Esophagus squamous epithelium (tissue), 4 donors: ENCODE measurements around the gene ERBB3.

Experiments
- POLR2A ChIP-seq, 4 donors: fragments of 450-650 bp; IDR thresholded peaks; one replicate each; pipeline ENCODE4 v1.6.1; 2017; ENCODE audit warnings: antibody characterized with exemption in 4 of 4, mild to moderate bottlenecking in 4 of 4, moderate library complexity in 3 of 4
- TF ChIP-seq, protein P1 (sequence below), 6 experiments: fragments of 450-650 bp in 4 of 6; fragments of 200-600 bp in 2 of 6; sonication (generic) in 2 of 6; IDR thresholded peaks; one replicate each; pipeline ENCODE4 v1.5.1; 2016 to 2019; ENCODE audit warnings: antibody characterized with exemption in 6 of 6, mild to moderate bottlenecking in 4 of 6, moderate library complexity in 4 of 6

DNA sequence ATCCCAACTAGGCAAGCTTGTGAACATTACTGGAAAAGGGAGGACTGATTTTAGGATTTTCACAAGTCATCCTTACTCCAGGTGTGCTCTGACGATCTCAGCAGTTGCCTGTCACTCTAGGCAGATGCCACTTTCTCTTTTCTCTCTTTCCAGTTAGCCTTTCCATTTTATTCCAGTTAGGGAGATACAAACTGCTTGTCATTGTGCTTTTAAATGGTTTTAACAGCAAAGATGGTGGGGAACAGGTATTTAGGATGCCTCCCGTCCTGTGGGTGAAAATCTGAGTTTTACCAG, 25.6 kb downstream of the ERBB3 start:
- TF ChIP-seq, protein P1, sequence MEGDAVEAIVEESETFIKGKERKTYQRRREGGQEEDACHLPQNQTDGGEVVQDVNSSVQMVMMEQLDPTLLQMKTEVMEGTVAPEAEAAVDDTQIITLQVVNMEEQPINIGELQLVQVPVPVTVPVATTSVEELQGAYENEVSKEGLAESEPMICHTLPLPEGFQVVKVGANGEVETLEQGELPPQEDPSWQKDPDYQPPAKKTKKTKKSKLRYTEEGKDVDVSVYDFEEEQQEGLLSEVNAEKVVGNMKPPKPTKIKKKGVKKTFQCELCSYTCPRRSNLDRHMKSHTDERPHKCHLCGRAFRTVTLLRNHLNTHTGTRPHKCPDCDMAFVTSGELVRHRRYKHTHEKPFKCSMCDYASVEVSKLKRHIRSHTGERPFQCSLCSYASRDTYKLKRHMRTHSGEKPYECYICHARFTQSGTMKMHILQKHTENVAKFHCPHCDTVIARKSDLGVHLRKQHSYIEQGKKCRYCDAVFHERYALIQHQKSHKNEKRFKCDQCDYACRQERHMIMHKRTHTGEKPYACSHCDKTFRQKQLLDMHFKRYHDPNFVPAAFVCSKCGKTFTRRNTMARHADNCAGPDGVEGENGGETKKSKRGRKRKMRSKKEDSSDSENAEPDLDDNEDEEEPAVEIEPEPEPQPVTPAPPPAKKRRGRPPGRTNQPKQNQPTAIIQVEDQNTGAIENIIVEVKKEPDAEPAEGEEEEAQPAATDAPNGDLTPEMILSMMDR (IDR thresholded peaks at IDR 0.05): no peak
- no peak for TF ChIP-seq POLR2A (IDR thresholded peaks at IDR 0.05)
